HG03159 (cell line): Measurements from ENCODE around the gene SP2.

ENCODE experiments used
- ATAC-seq: cut with Tn5 transposase; IDR thresholded peaks from one replicate; pipeline ENCODE4 v1.9.1; 2021; ENCODE audit warnings: mild to moderate bottlenecking, moderate library complexity; ENCODE audit not compliant: unreplicated experiment

Gene SP2

DNA sequence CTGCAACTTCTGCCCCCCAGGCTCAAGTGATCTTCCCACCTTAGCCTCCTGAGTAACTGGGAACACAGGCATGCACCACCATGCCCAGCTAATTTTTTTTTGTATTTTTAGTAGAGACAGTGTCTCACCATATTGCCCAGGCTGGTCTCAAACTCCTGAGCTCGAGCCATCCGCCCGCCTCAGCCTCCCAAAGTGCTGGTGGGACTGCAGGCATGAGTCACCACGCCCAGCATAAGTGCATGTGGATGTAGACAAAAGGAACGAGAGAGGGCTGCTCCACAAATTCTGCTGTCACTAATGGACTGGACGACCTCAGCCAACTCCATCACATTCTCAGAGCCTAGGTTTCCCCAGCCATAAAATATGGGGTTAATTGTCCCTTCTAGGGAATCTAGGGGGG lies 7.7 kb upstream of the SP2 start:
- no peak for ATAC-seq

DNA sequence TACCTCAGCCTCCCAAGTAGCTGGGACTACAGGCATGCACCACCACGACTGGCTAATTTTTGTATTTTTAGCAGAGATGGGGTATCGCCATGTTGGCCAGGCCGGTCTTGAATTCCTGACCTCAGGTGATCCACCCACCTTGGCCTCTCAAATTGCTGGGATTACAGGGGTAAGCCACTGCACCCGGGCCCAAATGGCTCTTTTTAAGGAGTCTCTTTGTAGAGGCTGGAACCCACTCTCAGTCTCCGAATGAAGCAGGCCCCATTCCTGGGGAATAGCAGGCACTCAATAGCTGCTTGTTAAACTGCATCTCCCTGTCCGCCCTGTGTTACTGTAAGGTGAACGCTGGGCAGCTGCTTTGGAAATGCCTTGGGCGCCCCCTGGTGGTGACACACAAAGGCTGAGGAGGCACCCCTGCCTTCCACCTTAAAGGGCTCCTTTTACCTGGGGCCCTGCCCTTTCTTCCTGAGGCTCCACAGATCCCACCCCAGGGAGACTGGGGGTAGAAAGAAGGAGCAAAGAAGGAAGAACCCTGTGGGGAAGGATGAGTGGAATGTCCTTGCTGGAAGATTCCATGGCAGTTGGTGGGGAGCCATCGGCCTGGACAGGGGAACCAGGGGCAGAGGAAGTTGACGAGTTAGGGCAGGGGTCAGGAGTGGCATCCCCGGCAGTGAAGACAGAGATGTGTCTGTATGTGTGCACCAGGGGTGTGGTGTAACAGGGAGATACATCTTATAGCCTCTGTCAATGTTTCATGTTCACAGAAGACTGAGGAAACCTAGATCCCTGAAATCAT lies 6.1 kb upstream of the SP2 start:
- ATAC-seq, result peak; percentile 60

GRCh38 chr17:47891545-47892088 lies 4.4 kb upstream of the SP2 start:
- no peak for ATAC-seq

GRCh38 chr17:47894498-47895346 lies 1.3 kb upstream of the SP2 start:
- no peak for ATAC-seq

GRCh38 chr17:47895347-47895855 lies 635 bp upstream of the SP2 start:
- no peak for ATAC-seq

- ATAC-seq, result no peak
Observed at GRCh38 chr17:47896672-47897490, 845 bp downstream of the SP2 start.

DNA sequence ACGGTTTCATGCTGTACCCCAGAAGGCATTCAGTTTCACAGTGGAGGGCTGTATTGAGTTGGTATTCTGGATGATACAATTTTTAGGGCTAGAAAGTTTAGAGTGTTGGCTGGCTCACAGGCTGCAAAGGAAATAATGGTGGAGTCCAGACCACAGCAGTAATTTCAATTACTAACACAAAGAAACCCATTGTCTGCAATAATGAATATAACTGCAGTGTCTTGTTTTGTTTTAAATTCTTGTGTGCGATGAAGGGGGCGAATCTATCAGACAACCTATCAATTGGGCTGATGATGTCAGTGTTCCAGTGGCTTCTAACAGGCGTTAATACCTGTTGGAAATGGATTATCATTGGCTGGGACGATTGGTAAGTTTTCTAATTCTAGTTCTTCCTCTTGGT lies 1.5 kb downstream of the SP2 start:
- no peak for ATAC-seq

DNA sequence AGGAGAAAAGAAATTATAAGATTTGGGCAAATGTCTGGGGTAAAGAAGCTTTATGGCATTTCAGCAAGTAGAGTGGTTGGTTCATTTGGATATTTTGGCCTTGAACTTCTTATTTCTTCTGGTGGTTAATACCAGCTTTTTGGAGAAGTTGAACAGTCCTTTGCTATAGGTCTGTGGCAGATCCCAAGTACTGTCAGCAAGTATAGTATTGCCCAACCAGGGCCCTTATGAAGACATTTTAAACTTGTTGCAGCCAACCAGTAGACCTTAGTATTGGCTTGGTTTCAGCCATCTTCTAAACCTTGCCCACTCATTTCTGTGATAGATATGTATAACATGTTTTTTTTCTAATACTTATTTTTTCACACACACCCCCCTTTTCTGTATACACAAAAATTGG lies 2.2 kb downstream of the SP2 start:
- no peak for ATAC-seq

DNA sequence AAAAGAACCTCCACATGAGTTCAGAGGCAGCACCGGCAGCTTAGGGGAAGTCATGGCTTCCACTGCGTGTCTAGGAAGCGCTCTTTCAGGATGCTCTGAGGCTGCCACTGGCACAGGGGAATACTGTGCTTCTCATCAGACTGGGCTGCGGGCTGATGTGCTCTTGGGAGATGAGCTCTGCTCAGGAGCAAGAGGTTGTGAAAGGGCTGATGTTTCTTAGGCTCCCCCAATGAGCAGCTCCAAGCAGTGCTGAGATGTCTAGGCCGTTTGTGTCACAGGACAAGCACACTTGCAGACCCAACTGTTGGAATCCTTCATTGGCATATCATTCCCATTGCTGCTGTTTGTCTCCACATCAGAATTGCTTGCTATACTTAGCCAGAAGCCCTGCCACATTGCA lies 3.6 kb downstream of the SP2 start:
- ATAC-seq, result no peak

DNA sequence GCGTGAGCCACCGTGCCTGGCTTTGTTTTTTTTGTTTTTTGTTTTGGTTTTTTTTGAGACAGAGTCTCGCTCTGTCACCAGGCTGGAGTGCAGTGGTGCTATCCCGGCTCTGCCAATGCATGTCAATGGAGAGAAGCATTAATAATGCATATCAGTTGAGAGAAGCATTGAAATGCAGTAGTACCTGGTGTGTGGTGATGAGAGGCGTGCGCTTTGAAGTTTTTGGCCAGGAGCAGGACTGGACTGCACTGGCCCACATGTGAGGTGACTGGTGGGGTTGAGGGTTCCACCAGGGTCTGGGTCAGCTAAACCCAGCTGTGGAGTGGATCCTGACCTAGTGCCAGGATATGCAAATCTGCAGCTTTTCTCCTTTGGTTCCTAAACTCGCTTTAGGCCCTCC lies 5.4 kb downstream of the SP2 start:
- ATAC-seq, result no peak

GRCh38 chr17:47902039-47902744 lies 6.2 kb downstream of the SP2 start:
- ATAC-seq, result no peak

GRCh38 chr17:47905221-47905733 lies 9.2 kb downstream of the SP2 start:
- ATAC-seq, result no peak

DNA sequence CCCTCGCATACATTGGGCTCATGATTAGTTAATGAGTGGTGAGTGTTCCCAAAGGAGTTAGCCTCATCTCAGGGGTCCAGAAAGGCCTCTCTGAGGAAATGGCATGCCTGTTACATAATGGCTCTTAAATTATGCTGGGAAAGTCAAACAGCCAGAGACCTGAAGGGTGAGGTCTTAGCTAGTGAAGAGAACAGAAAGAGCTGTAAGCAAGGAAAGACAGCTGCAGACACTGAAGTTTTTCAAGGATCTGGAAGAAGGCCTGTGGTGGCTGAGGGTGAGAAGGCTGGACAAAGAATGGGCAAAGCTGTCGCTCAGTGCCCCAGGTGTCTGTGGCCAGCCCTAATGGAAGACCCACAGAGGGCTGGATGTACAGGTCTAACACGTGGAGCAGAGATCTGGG lies 10.4 kb downstream of the SP2 start:
- ATAC-seq, result no peak

DNA sequence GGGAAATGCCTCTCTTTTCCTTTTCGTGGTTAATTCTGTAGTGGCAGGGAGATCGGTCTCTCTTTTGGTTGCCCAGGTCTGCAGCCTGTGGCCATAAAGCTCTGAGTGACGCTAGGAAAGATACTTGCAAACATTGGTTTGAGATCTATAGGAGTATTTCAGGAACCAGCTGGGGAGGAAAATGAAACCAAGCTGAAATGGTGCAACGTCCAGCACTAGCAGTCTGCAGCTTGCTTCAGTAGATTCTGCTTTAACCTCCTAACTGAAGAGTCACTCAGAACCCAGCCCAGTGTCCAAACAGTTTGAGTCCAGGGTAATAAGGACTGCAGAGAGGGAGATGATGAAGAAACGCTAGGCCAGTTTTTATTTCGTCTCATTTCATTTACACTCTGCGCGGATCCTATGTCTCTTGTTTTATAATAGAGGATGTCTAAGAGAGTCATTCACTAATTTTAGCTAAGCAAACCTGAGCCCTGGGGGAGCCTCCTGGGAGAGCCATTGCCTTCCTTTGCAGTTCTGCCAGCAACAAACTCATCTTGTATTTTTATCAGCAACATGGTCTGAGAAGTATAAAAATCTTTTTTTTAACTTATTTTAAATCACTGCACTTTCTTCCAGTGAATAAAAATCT lies 12.0 kb downstream of the SP2 start:
- ATAC-seq, result no peak

GRCh38 chr17:47913050-47913449 lies 17.0 kb downstream of the SP2 start:
- no peak for ATAC-seq

- ATAC-seq, result no peak
Observed at GRCh38 chr17:47914306-47914948, 18.4 kb downstream of the SP2 start.

- ATAC-seq, result no peak
Observed at GRCh38 chr17:47915776-47916398, 19.9 kb downstream of the SP2 start.

DNA sequence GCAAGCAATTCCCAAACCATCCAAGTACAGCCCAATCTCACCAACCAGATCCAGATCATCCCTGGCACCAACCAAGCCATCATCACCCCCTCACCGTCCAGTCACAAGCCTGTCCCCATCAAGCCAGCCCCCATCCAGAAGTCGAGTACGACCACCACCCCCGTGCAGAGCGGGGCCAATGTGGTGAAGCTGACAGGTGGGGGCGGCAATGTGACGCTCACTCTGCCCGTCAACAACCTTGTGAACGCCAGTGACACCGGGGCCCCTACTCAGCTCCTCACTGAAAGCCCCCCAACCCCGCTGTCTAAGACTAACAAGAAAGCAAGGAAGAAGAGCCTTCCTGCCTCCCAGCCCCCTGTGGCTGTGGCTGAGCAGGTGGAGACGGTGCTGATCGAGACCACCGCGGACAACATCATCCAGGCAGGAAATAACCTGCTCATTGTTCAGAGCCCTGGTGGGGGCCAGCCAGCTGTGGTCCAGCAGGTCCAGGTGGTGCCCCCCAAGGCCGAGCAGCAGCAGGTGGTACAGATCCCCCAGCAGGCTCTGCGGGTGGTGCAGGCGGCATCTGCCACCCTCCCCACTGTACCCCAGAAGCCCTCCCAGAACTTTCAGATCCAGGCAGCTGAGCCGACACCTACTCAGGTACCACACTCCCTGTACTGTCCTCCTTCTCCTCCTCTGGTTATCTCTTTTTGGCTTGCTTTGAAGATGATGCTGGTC lies 20.6 kb downstream of the SP2 start:
- no peak for ATAC-seq
